HFF-Myc (cell line): ENCODE results near the gene ANKRD60.

Source experiments
- DNase-seq: peaks from one replicate; pipeline ENCODE4 v3.0.0-alpha.2; 2011; ENCODE audit warnings: low read depth; ENCODE audit errors: extremely low read depth
- H3K4me3 ChIP-seq: replicated peaks from 2 replicates; pipeline ENCODE4 v1.5.1; 2011; ENCODE audit warnings: low read depth, mild to moderate bottlenecking, control low read depth, low read length
- CTCF ChIP-seq: IDR thresholded peaks from 2 replicates; pipeline ENCODE4 v1.5.1; 2012; ENCODE audit warnings: mild to moderate bottlenecking, low read depth, low read length, control low read depth; ENCODE audit errors: missing control alignments

The ANKRD60 gene

GRCh38 chr20:58233393-58233792 is 4.9 kb upstream of the ANKRD60 start:
- no peak for TF ChIP-seq CTCF

GRCh38 chr20:58231683-58232082 is 3.2 kb upstream of the ANKRD60 start:
- no peak for TF ChIP-seq CTCF
- DNase-seq, result no peak
- no peak overlapping the region for H3K4me3 ChIP-seq

More at GRCh38 chr20:58233393-58233792, 4.9 kb upstream of the ANKRD60 start:
- H3K4me3 ChIP-seq, result no peak overlapping the region
- DNase-seq, result no peak

- H3K4me3 ChIP-seq, result peak overlapping the region; percentile 31; the same call in 1 of the 2 replicates
- no peak for DNase-seq
- no peak for TF ChIP-seq CTCF
Observed at GRCh38 chr20:58229198-58229798, 845 bp upstream of the ANKRD60 start.

GRCh38 chr20:58228103-58228483 is 360 bp downstream of the ANKRD60 start:
- 0 out of 2 replicates have a peak overlapping the region, but pooled peaks have one; percentile 8 for H3K4me3 ChIP-seq
- TF ChIP-seq CTCF, result no peak
- DNase-seq, result no peak

- DNase-seq, result no peak
- no peak overlapping the region for H3K4me3 ChIP-seq
- TF ChIP-seq CTCF, result no peak
Observed at GRCh38 chr20:58227391-58228102, 906 bp downstream of the ANKRD60 start.

GRCh38 chr20:58225452-58226200 is 2.8 kb downstream of the ANKRD60 start:
- H3K4me3 ChIP-seq, result no peak overlapping the region
- no peak for TF ChIP-seq CTCF
- DNase-seq, result no peak
